Heart left ventricle (tissue), 16 donors: ENCODE measurements around the gene TBC1D32. TPM values are rescaled to one million over a fixed set of nuclear protein-coding genes. Genes with fewer than 3 reads are reported as not detected.
"Not testable (repeated sequence)": the region's sequence is repeated elsewhere in the genome, so short reads cannot be mapped to it uniquely, and the experiment has no call there.

ENCODE experiments used
- ATAC-seq, 4 donors: fragments of 200-7000 bp; cut with Tn5 transposase; one replicate each; pipeline ENCODE4 v1.9.1; 2020 to 2022; ENCODE audit warnings: moderate library complexity in 4 of 4, mild to moderate bottlenecking in 3 of 4, moderate number of reproducible peaks in 1 of 4
- DNase-seq, 5 donors: peaks; one replicate each; pipeline ENCODE4 v3.0.0-alpha.2; 2020
- H3K27ac ChIP-seq, 12 donors: fragments of 200-600 bp; sonication (generic) in 4 of 12; one replicate each; pipeline versions ENCODE4 v1.5.0 to v1.8.0; 2016 to 2022; ENCODE audit warnings: mild to moderate bottlenecking in 2 of 12
- H3K27me3 ChIP-seq, 9 donors: fragments of 200-600 bp; sonication (generic) in 2 of 9; one replicate each; pipeline versions ENCODE4 v1.5.1 to v1.8.0; 2016 to 2022; ENCODE audit warnings: mild to moderate bottlenecking in 3 of 9
- H3K36me3 ChIP-seq, 9 donors: fragments of 200-600 bp; sonication (generic) in 2 of 9; one replicate each; pipeline versions ENCODE4 v1.5.0 to v1.8.0; 2018 to 2022; ENCODE audit warnings: mild to moderate bottlenecking in 2 of 9
- H3K4me1 ChIP-seq, 12 donors: fragments of 200-600 bp; sonication (generic) in 4 of 12; one replicate each; pipeline versions ENCODE4 v1.5.0 to v1.8.0; 2016 to 2022; ENCODE audit warnings: mild to moderate bottlenecking in 3 of 12
- H3K4me3 ChIP-seq, 12 donors: fragments of 200-600 bp; sonication (generic) in 4 of 12; one replicate each; pipeline versions ENCODE4 v1.5.0 to v1.8.0; 2017 to 2022; ENCODE audit warnings: mild to moderate bottlenecking in 9 of 12, moderate library complexity in 4 of 12
- H3K9me3 ChIP-seq, 12 donors: fragments of 200-600 bp; sonication (generic) in 4 of 12; one replicate each; pipeline versions ENCODE4 v1.5.0 to v1.8.0; 2016 to 2022; ENCODE audit warnings: mild to moderate bottlenecking in 1 of 12
- CTCF ChIP-seq, 12 donors: fragments of 200-600 bp; sonication (generic) in 4 of 12; IDR thresholded peaks; one replicate each; pipeline versions ENCODE4 v1.5.0 to v1.8.0; 2018 to 2022; ENCODE audit warnings: antibody characterized with exemption in 12 of 12, mild to moderate bottlenecking in 5 of 12
- POLR2A ChIP-seq, 2 donors: fragments of 450-650 bp; IDR thresholded peaks; one replicate each; pipeline ENCODE4 v1.6.1; 2017; ENCODE audit warnings: antibody characterized with exemption in 2 of 2, mild to moderate bottlenecking in 2 of 2, moderate library complexity in 2 of 2
- WGBS, 4 donors: extraction: QIAGEN DNeasy Blood & Tissue Kit in 2 of 4; methylation state at CpG; one replicate each; pipeline versions ENCODE4 v1.1.5 to v1.1.7; 2013 to 2018; 5-methylcytosine and 5-hydroxymethylcytosine counted together
- intact Hi-C, 10 donors: fragments of 100-400 bp; cut with DNase I; formaldehyde crosslinking; loops; one replicate each; pipeline versions ENCODE4 v1.11.1 to v1.14.2; 2022
- polyA plus RNA-seq, 2 donors: library from polyadenylated mRNA; stranded (reverse); fragments of 200-250 nt; gene quantifications; one replicate each; pipeline ENCODE4 v1.2.3, GENCODE V29; 2013
- total RNA-seq, 9 donors: library from RNA; depleted of rRNA in 2 of 9; stranded (reverse); fragments of >200 nt in 2 of 9; fragmentation: NEBNext Ultra II Directional in 3 of 9; extraction: Animal tissue kit (Norgen Biotek cat#: 25700) in 3 of 9; gene quantifications; one replicate each; pipeline versions ENCODE4 v1.1.0 to v1.2.4, GENCODE V29; 2016 to 2023
- donor health status: ischemic (EF 13 %, LVEDD 7.1; RV severe dilation, severe dysfunction).
- donor health status: healthy with polysubstance abuse.
- donor health status: DM: no; HTN: yes; CAD: no.
- donor health status: DM: no; HTN: no; CAD: no.
- donor health status: ischemic (EF 25% LVEDD 6.9; RV normal size, moderate dysfunction).
- donor health status: ischemic (EF 25% LVEDD 5.7; RV mildly dilated, moderate dysfunction).
- donor health status: healthy.
- donor health status: DM: yes; HTN: yes; CAD: no.
- donor health status: ischemic (EF 35%, LVEDD 5.7; RV mildly dilated, moderate dysfunction).
- donor health status: nonischemic (EF 11% LVEDD 7.7; RV severe dilation, severe dysfunction).
- donor health status: DM: yes; HTN: yes; CAD: no.
- donor health status: PGD.
- donor health status: ischemic (EF 29% LVEDD 5.4; RV normal size, mild dysfunction).
- donor health status: nonischemic (EF 23%, LVEDD 6.1; RV moderate dilation, normal function).

Gene TBC1D32
- total and polyA plus RNA-seq, 11 donors, result 0.53 to 4.6 (median 2.7) TPM

GRCh38 chr6:121314381-121315112 is 19.7 kb downstream of the TBC1D32 start:
- whole genome bisulfite sequencing, 4 donors, result 87 to 98% (median 95%) methylated on average over 6 of the region's 6 CpGs
- no peaks in the 10 kb centered on the region for H3K9me3 ChIP-seq
- H3K4me1 ChIP-seq, result peaks cover 0 to 4% (median 0%) of the 10 kb centered on the region in 12 donors
- no peak overlapping the region for H3K4me3 ChIP-seq
- intact Hi-C loops, result no loop called here
- no peak overlapping the region for H3K27ac ChIP-seq
- peaks cover 0 to 11% (median 0%) of the 10 kb centered on the region in 9 donors for H3K36me3 ChIP-seq
- no peaks in the 10 kb centered on the region for H3K27me3 ChIP-seq
- ATAC-seq (no peak), DNase-seq (no peak)
- TF ChIP-seq CTCF (IDR thresholded peaks at IDR 0.05) (no peak), POLR2A (IDR thresholded peaks at IDR 0.05) (no peak)

GRCh38 chr6:121311814-121312213 is 22.5 kb downstream of the TBC1D32 start:
- H3K36me3 ChIP-seq, ATAC-seq, H3K27me3 ChIP-seq, H3K27ac ChIP-seq, DNase-seq, H3K4me1 ChIP-seq, intact Hi-C loops, H3K9me3 ChIP-seq, H3K4me3 ChIP-seq: not testable (repeated sequence)
- 97 to 99% (median 98%) methylated on average over 5 of the region's 5 CpGs for WGBS, 4 donors

GRCh38 chr6:121310495-121310894 is 23.8 kb downstream of the TBC1D32 start:
- no peak for TF ChIP-seq POLR2A (IDR thresholded peaks at IDR 0.05)
- no peak for TF ChIP-seq CTCF (IDR thresholded peaks at IDR 0.05)
- ATAC-seq (no peak), DNase-seq (no peak)
- Histone ChIP-seq H3K4me1 (no peaks in the 10 kb centered on the region), H3K36me3 (peaks cover 0 to 4% (median 0%) of the 10 kb centered on the region in 9 donors), H3K9me3 (no peaks in the 10 kb centered on the region), H3K4me3 (no peak overlapping the region), H3K27ac (no peak overlapping the region), H3K27me3 (no peaks in the 10 kb centered on the region)
- 89 to 96% (median 91%) methylated on average over 1 of the region's 1 CpG for WGBS, 4 donors
- intact Hi-C loops, result no loop called here

GRCh38 chr6:121309768-121310469 is 24.4 kb downstream of the TBC1D32 start:
- 92 to 96% (median 95%) methylated on average over 4 of the region's 4 CpGs for WGBS, 4 donors
- Histone ChIP-seq H3K36me3 (peaks cover 0 to 4% (median 0%) of the 10 kb centered on the region in 9 donors), H3K27me3 (no peaks in the 10 kb centered on the region), H3K9me3 (no peaks in the 10 kb centered on the region), H3K4me1 (no peaks in the 10 kb centered on the region), H3K4me3 (no peak overlapping the region), H3K27ac (no peak overlapping the region)
- ATAC-seq (no peak), DNase-seq (no peak)
- intact Hi-C loops, result loop anchor here in 8 of 10 donors (5.0 to 10.0 kb wide), 3 partner anchors 253 to 258 kb away; no protein-coding TSS in a partner anchor
- TF ChIP-seq CTCF (IDR thresholded peaks at IDR 0.05), result no peak
- TF ChIP-seq POLR2A (IDR thresholded peaks at IDR 0.05), result no peak
